GM19193 (cell line): ENCODE data around the gene GALNTL6.

Experiments
- POLR2A ChIP-seq: IDR thresholded peaks from 4 replicates; pipeline ENCODE4 v1.6.1; 2011; ENCODE audit not compliant: insufficient read depth, insufficient read length; ENCODE audit errors: extremely low read depth

GALNTL6 gene

DNA sequence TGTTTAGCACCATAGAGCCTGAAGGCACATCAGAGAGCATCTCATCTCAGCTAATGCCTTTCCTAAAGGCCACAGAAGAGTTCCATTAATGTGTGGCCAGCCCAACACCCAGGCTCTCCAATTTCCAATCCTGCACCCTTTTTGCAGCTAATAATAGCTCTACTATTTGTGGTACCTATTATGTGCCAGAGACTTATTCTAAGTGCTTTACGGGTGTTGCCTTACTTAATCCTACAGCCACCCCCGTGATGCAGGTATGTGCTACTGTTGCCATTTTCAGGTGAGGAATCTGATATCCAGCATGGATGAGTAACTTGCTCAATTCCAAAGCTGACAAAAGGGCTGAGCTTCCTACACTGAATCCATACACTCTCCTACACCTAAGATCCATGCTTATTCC is 1137.8 kb downstream of the GALNTL6 start:
- TF ChIP-seq POLR2A, result no peak

DNA sequence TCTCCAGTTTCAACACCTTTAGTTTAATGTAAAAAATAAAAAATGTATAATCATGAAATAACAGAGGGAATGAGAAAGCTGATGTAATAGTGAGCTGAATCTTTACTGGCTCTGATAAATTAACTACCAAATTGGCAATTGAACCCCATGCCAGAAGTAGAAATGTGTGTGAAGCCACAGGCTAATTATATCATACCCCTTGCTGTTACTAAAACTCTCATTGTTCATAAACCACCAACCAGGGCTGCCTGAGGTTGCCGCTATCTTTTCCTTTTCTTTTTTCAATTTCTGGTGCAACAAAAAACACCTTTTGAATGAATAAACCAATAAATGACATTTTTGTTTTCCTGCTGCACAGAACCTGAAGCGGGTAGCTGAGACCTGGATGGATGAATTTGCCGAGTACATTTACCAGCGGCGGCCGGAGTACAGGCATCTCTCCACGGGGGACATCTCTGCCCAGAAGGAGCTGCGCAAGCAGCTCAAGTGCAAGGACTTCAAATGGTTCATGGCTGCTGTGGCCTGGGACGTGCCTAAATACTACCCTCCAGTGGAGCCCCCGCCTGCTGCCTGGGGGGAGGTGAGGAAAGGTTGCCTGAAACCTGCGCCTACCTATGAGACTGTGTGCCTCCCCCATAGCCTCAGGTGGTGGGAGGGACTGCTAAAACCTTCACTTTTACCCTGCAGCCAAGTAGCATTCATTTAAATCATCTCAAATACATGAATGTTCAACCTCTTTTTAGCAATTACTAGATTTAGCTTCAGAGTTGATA is 1138.7 kb downstream of the GALNTL6 start:
- no peak for TF ChIP-seq POLR2A

DNA sequence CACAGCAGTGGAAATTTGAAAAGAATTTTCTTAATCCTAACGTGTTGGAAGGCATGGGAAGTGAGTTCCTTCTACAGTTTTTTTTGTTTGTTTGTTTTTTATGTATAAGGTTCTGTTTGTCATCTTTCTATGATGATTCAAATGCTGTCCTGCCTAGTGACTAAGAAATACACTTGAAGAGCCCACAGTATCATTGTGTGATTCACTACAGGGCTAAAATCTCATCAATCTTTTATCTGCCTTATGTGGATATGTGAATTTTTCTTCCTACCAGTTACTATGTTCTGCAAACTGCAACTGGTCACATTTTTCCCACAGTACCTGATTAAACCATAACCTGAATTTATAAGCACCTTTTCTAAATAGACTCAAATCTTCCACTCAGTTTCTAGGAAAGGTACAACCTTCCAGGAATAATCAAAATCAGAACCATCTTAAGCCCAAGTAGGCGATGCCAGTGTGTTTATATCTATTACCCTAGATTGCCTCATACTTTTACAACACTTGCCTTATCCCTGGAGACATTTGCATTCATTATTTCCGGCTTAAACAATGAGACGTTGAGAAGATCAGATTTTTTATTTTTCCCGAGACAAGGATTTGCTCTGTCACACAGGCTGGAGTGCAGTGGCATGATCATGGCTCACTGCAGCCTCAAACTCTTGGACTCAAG is 1140.8 kb downstream of the GALNTL6 start:
- TF ChIP-seq POLR2A, result no peak

DNA sequence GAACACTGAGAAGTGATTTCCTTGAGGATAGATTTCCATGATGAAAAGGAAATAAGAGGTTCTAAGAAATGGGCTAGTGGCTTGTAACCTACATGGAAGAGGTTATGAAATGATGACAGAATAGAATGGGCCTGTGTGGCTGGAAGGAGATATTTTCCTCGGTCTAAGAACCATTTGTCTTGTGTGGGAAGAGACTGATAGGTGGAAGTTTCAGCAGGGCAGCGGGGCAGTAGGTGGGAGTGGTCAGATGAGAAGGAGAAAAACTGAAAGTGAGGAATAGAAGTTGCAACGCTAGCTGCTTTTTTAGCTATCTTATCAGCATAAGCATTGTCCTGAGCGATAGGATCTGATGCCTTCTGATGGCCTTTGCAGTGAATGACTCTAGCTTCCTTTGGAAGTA is 1144.0 kb downstream of the GALNTL6 start:
- no peak for TF ChIP-seq POLR2A

DNA sequence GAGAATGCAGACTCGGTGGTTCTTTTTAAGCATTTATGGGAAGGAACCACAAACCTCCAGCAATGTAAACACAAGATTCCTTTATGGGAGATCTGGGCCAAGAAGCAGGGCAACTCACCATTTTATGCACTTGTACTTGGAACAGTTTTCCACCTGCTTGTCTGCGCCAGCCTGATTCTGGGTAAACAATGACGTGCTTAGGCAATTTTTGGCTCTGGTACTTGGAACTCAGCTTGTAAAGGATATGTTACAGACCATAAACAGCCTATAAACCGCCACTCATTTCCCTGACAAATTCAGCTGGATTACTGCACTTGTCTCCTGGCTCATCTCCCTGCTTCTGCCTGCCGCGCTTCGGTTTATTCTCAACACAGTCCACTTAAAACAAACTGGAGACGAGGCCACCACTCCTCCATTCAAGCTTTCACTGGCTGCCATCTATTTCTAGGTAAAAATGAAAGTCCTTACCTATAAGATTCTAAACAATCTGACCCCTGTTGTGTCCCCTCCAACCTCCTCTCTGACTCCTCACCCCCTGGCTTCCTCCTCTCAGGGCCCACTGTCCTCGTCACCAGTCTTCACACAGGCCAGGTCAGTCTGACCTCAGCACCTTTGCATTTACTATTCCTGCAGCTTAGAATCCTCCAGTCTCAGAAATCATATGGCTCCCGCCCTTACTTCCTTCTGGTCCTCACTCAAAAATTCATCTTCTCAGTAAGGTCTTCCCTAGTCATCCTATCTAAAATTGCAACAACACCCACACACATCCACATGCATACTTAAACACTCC is 1149.6 kb downstream of the GALNTL6 start:
- no peak for TF ChIP-seq POLR2A

DNA sequence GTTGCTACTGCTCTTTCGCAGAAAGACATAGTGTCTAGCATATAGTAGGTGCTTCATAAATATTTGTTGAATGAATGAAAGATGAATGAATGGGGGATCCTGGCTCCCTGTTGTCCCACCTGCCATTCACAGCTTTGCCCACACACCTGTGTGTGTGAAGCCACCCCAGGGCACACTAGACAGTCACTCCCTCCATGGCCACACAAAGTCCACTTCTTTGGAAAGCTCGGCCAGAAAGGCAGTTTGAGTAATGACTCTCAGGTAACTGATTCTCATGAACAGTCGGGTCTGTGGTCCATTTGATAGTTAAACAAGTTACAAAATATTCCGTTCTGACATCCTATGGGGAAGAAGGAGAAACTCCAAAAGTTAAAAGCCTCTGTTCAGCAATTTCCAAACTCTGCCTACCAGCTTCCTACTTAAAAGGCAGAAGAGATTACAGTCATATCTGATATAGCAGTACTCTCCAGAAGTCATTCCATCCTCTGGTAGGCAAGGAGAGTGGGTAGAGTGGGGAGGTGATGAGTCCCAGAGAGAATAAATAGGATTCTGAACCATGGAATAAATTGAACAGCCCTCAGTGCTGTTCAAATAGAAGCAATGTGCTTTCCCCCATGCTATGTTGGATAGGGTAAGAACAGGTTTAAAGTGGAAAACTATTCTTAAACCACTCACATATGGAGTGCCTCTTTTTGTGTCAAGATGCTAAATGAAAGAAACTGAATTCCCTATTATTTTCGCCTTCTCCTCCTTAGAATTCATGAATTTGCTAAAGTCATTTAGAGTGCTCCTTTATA is 1150.5 kb downstream of the GALNTL6 start:
- no peak for TF ChIP-seq POLR2A

DNA sequence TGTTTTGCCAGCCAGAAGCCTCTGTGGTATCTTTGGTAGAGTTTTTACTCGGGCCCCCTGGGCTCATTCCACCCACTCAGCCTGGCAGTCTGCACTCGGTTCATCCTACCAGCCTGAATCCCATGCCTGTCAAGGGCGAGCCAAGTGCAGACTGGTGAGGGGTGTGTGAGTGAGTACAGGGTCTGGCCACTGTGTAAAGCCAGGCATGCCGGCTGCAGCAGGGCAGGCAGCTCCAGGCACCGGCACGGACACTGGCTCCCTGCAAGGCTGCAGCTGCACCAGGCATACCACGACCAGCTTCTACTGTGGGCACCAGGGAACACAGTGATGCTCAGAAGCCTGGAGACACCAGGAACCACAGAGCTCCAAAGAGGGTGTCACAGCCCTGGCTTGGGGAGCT is 1161.4 kb downstream of the GALNTL6 start:
- TF ChIP-seq POLR2A, result no peak

DNA sequence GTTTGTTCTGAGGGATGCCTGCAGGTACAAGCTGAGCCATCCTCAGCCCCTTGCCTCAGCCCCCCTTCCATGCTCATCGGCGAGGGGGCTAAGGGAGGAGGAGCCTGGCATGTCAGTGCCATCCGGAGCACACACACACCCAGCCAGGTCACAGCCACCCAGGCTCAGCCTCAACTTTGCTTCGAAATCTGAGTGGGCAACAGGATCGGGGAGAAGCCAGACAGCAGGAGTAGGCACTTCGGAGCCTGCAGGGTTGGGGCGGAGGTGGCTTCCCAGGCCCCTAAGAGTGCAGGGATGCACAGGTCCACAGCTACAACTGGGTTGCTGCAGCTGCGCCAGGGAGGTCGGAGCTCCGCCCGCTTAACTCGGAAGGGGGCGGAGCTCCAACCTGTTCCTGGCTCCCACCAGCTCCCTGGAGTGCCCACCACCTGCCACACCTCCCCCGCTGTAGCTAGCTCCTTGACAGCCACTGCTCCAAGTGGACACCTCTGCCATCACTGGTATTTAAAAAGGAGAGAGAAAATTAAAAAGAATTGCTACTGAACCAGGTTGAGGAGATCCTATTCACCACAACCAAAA is 1162.5 kb downstream of the GALNTL6 start:
- TF ChIP-seq POLR2A, result no peak

DNA sequence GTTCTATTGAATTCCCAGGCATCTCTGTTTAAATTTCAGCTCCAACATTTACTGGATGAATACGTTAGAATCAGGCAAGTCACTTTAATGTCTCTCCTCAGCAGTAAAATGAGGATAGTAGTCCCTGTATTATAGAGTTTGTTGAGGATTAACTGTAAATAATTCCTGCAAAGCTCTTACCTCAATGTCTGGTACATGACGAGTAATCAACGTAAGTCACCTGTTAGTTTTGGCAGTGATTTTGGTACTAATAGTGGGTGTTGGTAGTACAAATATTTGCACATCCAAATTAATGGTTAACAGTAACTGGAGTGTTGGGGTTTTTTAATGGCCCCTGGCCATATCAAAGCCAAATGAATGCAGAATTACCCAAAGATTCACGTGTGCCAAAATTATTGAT is 1165.6 kb downstream of the GALNTL6 start:
- TF ChIP-seq POLR2A, result no peak

DNA sequence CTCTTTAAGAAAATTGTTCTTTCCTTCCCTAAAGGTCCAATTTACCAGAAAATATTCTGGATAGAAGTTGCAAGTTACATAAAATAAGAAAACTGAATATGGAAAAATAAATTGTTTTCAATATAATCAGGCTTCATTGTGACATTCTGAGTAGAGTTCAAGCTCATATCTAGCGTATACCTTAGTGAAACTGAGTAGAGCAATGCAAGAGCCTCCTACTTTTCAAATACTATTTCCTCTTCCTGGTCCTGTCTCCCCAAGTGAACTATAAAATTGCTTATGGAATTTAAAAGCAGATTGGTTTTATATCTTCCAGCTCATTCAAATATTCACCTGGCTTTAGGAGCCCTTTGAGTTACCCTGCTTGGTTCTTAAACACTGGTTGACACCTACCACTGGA is 1166.1 kb downstream of the GALNTL6 start:
- TF ChIP-seq POLR2A, result no peak

DNA sequence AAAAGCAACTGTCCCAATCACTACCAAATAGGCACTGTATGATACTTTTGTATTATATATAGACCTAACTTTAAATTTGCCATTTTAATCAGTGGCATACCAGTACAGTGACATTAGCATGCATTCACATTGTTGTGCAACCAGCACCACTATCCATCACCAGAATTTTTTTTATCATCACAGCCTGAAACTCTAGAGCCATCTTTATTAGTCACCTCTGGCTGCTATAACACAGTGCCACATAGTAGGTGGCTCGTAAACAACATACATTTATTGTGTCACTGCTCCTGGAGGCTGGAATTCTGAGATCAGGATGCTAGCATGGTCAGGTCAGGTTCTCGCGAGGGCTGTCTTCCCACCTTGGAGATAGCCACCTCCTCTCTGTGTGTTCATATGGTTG is 1167.0 kb downstream of the GALNTL6 start:
- TF ChIP-seq POLR2A, result no peak

DNA sequence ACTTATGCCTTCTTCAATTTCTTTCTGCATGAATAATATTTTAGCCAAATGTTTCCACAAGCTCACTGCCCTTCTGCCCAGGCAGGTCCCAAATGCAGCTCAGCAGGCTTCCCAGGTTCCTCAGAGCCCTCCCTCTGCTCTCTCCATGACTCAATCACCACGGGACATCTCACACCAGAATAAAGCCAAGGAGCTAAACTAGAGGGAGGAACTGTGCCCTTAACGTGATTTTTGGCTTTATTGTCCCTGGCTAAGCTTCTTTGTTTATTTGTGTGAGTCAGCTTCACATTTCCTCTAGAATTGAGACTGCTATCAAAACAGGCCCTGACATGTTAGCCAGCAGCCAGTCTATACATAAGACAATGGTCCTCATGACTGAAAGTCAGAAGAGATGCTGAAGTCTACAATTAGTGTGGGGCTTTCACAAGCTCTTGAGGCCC is 1169.0 kb downstream of the GALNTL6 start:
- no peak for TF ChIP-seq POLR2A

DNA sequence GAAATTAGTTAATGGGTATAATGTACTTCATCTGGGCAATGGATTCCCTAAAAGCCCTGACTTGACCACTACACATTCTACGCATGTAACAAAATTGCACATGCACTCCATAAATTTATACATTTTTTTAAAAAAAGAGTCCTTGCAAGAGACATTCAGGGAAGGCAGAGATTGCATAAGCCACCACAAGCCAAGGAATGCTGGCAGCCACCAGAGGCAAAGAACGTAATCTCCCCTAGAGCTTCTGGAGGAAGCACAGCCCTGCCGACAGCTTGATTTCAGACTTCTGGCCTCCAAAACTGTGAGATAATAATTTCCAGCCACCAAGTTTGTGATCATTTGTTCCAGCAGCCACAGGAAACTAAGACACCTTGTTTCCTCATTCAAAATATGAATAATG is 1169.8 kb downstream of the GALNTL6 start:
- no peak for TF ChIP-seq POLR2A

DNA sequence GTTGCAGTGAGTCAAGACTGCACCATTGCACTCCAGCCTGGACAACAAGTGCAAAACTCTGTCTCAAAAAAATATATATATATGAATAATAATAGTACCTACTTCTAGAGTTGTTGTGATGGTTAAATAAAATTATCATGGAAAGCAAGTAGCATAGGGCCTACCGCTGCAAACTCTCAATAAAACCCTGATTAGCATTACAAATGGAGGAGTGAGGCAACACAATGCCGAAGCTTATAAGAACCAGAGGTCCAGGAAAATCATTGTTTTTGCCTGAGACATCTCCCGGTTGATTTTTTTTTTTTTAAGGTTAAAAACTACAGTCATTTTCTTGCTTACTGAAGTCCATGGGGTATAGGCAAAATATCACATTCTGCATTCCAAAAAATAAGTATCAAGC is 1170.4 kb downstream of the GALNTL6 start:
- TF ChIP-seq POLR2A, result no peak
